Progenitor cell of endocrine pancreas (in vitro differentiated cells): ENCODE data around the gene SMTNL1. TPM values are rescaled to one million over a fixed set of nuclear protein-coding genes. Genes with fewer than 3 reads are reported as not detected.

ENCODE experiments used
- DNase-seq: peaks from one replicate; pipeline ENCODE4 v3.0.0; 2021; ENCODE audit warnings: low spot score; ENCODE audit not compliant: unreplicated experiment
- H3K27ac Mint-ChIP-seq: 2 replicates; pipeline ENCODE4 v1.8.0; 2021; ENCODE audit warnings: mild to moderate bottlenecking, moderate library complexity, mixed read lengths
- H3K27me3 Mint-ChIP-seq: 2 replicates; pipeline ENCODE4 v1.8.0; 2021; ENCODE audit warnings: mixed read lengths
- H3K36me3 Mint-ChIP-seq: 2 replicates; pipeline ENCODE4 v1.8.0; 2022; ENCODE audit warnings: mixed read lengths; ENCODE audit not compliant: insufficient read depth
- H3K4me1 Mint-ChIP-seq: 2 replicates; pipeline ENCODE4 v1.8.0; 2021; ENCODE audit warnings: low read depth, mixed read lengths
- H3K4me3 Mint-ChIP-seq: 2 replicates; pipeline ENCODE4 v1.8.0; 2021; ENCODE audit warnings: low read depth, mild to moderate bottlenecking, moderate library complexity, mixed read lengths
- H3K9me3 Mint-ChIP-seq: 2 replicates; pipeline ENCODE4 v1.8.0; 2021; ENCODE audit warnings: low read depth, mixed read lengths
- CTCF ChIP-seq: fragments of 200-600 bp; sonication (generic); IDR thresholded peaks from one replicate; pipeline ENCODE4 v1.5.0; 2021; ENCODE audit warnings: antibody characterized with exemption, mild to moderate bottlenecking; ENCODE audit not compliant: unreplicated experiment
- total RNA-seq: library from RNA; stranded (reverse); gene quantifications from 2 replicates; pipeline ENCODE4 v1.2.1, GENCODE V29; 2021

The SMTNL1 gene
- total RNA-seq, 1 donor from 2014 or later = not detected

GRCh38 chr11:57552479-57552878 is 15.1 kb downstream of the SMTNL1 start:
- H3K27ac Mint-ChIP-seq = no peak overlapping the region
- H3K9me3 Mint-ChIP-seq = no peaks in the 10 kb centered on the region
- H3K4me3 Mint-ChIP-seq = no peak overlapping the region

GRCh38 chr11:57555393-57555792 is 18.0 kb downstream of the SMTNL1 start:
- no peak overlapping the region for H3K27ac Mint-ChIP-seq
- DNase-seq = no peak
- H3K36me3 Mint-ChIP-seq = peaks cover 9% of the 10 kb centered on the region

More at GRCh38 chr11:57552479-57552878, 15.1 kb downstream of the SMTNL1 start:
- H3K27me3 Mint-ChIP-seq = no peaks in the 10 kb centered on the region
- no peak for DNase-seq
- no peaks in the 10 kb centered on the region for H3K4me1 Mint-ChIP-seq
- peaks cover 11% of the 10 kb centered on the region for H3K36me3 Mint-ChIP-seq
- no peak for TF ChIP-seq CTCF

GRCh38 chr11:57556041-57556440 is 18.6 kb downstream of the SMTNL1 start:
- TF ChIP-seq CTCF = no peak
- no peak overlapping the region for H3K27ac Mint-ChIP-seq
- H3K4me3 Mint-ChIP-seq = no peak overlapping the region

More at GRCh38 chr11:57555393-57555792, 18.0 kb downstream of the SMTNL1 start:
- Mint-ChIP-seq H3K27me3 (no peaks in the 10 kb centered on the region), H3K4me3 (no peak overlapping the region), H3K4me1 (no peaks in the 10 kb centered on the region), H3K9me3 (no peaks in the 10 kb centered on the region)
- TF ChIP-seq CTCF = no peak

GRCh38 chr11:57560146-57560545 is 22.8 kb downstream of the SMTNL1 start:
- no peak for DNase-seq
- Mint-ChIP-seq H3K9me3 (no peaks in the 10 kb centered on the region), H3K4me3 (no peak overlapping the region), H3K36me3 (peaks cover 4% of the 10 kb centered on the region), H3K27me3 (no peaks in the 10 kb centered on the region), H3K27ac (no peak overlapping the region), H3K4me1 (peaks cover 3% of the 10 kb centered on the region)
- TF ChIP-seq CTCF = no peak

More at GRCh38 chr11:57556041-57556440, 18.6 kb downstream of the SMTNL1 start:
- Mint-ChIP-seq H3K36me3 (peaks cover 9% of the 10 kb centered on the region), H3K9me3 (no peaks in the 10 kb centered on the region), H3K4me1 (no peaks in the 10 kb centered on the region), H3K27me3 (no peaks in the 10 kb centered on the region)
- no peak for DNase-seq

GRCh38 chr11:57562596-57562995 is 25.2 kb downstream of the SMTNL1 start:
- H3K4me3 Mint-ChIP-seq = no peak overlapping the region
- DNase-seq = no peak
- no peaks in the 10 kb centered on the region for H3K36me3 Mint-ChIP-seq
- no peaks in the 10 kb centered on the region for H3K27me3 Mint-ChIP-seq
- no peak overlapping the region for H3K27ac Mint-ChIP-seq
- peak; percentile 27 for TF ChIP-seq CTCF
- H3K9me3 Mint-ChIP-seq = no peaks in the 10 kb centered on the region
- peaks cover 12% of the 10 kb centered on the region for H3K4me1 Mint-ChIP-seq
